ENCODE data around the gene CDH4.

DNA sequence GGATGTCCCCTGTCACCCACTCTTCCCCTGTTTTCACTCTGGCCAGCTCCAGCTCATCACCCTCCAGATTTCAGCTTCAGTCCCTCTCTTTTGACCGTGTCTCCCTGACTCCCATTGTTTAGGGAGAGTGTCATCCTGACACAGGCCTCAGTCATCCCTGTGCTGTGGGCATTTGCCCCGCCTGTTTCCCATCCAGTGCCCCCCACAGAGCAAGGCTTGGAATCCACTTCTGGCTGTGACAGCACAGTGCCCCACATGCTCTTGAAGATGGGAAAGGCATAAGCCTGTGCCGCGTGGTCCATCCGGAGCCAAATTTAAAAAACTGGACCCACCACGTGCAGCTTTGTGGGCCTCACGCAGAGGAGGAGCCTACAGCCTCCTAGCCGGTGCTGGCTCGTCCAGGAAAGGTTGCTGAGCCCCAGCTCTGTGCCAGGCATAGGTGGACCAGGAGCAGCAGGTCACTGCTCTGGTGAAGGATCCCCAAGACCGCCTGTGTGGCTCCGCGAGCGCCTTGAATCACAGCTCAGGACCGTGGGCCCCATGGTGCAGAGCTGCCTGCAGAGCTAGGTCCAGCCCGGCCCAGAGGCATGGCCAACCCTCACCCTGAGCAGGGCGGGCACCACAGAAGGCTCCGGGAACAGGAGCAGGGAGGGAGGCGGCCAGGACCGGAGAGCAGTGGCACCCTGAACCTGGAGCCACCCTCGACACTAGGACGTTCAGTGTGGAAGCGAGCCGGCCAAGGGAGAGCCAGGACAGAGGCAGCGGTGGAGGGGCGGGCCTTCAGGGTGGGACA lies 172.8 kb downstream of the CDH4 start:
- TF ChIP-seq, protein P1, sequence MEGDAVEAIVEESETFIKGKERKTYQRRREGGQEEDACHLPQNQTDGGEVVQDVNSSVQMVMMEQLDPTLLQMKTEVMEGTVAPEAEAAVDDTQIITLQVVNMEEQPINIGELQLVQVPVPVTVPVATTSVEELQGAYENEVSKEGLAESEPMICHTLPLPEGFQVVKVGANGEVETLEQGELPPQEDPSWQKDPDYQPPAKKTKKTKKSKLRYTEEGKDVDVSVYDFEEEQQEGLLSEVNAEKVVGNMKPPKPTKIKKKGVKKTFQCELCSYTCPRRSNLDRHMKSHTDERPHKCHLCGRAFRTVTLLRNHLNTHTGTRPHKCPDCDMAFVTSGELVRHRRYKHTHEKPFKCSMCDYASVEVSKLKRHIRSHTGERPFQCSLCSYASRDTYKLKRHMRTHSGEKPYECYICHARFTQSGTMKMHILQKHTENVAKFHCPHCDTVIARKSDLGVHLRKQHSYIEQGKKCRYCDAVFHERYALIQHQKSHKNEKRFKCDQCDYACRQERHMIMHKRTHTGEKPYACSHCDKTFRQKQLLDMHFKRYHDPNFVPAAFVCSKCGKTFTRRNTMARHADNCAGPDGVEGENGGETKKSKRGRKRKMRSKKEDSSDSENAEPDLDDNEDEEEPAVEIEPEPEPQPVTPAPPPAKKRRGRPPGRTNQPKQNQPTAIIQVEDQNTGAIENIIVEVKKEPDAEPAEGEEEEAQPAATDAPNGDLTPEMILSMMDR (IDR thresholded peaks at IDR 0.05) = no peak
- TF ChIP-seq EZH2 (IDR thresholded peaks at IDR 0.05) (no peak), EZH2phosphoT487 (IDR thresholded peaks at IDR 0.05) (no peak)

Data from neural progenitor cell (in vitro differentiated cells).